Activated T-helper 9 cell treated with anti-CD3 and anti-CD28 coated beads, Interleukin-2, amount 50 U/mL, for 16 hours (primary cell): ENCODE data around the gene PLA1A.

Experiments
- DNase-seq: peaks from one replicate; pipeline ENCODE4 v3.0.0-alpha.2; 2020; ENCODE audit warnings: low read depth

The PLA1A gene

DNA sequence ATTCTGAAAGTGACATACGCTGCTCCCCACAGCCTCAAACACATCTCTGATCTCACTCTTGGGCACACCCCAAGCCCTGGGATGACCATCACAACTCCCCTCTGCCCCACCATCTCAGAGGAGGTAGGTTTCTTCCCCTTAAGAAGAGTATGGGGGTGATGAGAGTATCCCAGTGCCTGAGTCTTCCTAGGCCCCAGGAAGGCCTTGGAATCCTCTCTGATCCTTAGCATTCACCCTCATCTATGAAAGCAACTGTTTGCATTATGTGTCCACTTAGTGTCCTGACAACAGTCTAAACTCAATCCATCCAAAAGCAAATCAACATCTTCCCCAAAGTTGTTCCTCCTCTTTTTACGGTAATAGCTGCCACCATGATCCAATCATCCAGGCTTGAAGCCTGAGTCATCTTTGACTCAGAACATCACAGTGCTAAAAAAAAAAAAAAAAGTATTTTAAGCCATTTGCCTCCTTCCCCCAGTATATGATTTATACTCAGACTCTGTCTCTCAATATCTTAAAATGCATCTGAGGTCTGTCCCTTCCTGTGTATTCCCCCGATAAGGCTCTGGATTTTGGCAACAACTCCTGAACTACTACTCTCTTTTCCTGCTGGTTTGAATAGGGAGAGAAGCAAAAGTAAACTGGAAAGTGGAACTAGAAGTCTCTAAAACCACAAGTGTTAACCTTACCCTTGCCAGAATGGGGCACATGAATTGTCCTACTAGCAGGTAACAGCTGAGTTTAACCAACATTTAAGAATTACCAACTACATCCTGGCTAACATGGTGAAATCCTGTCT is 40.2 kb downstream of the PLA1A start:
- DNase-seq: no peak

- DNase-seq: no peak
These were observed 42.0 kb downstream of the PLA1A start for GRCh38 chr3:119639494-119640350.

- DNase-seq: no peak
These were observed 43.7 kb downstream of the PLA1A start for GRCh38 chr3:119641416-119641815.

DNA sequence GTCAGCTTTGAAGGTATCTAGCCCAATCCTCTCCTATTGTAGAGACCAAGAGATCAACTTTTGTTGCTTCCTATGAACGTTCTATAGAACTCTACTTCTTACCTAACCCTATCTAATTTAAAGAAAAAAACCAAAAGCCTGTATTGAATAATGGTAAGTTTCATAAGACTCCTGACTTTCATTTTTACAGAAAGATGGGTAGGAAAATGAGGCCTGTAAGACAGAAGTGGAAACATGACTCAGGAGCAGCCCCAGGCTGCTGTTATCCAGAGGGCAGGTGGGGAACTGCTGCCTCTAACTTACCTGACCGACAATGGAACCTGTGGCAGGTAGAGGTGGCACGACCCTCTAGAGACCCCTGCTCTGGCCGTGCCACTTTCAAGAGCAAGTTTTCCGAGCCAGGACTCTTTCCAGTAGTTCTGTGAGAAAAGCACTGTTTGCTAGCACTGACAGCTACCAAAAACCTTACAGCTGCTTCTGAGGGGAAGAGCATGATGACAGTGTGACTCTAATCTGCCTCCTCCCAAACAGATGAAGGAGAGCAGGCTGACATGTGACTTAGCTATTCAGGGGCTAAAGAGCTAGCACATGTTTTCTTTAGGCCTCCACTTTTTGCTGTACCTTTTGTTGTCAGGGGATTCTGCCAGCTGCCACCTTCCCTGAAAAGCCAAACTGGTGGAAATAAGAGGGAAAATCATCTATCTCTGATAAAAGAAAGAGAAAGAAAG is 45.2 kb downstream of the PLA1A start:
- no peak for DNase-seq

GRCh38 chr3:119643528-119643927 is 45.8 kb downstream of the PLA1A start:
- no peak for DNase-seq

- no peak for DNase-seq
These were observed 46.8 kb downstream of the PLA1A start for GRCh38 chr3:119644481-119644880.

- no peak for DNase-seq
These were observed 48.1 kb downstream of the PLA1A start for GRCh38 chr3:119645813-119646212.

GRCh38 chr3:119647171-119647570 is 49.5 kb downstream of the PLA1A start:
- DNase-seq: no peak

DNA sequence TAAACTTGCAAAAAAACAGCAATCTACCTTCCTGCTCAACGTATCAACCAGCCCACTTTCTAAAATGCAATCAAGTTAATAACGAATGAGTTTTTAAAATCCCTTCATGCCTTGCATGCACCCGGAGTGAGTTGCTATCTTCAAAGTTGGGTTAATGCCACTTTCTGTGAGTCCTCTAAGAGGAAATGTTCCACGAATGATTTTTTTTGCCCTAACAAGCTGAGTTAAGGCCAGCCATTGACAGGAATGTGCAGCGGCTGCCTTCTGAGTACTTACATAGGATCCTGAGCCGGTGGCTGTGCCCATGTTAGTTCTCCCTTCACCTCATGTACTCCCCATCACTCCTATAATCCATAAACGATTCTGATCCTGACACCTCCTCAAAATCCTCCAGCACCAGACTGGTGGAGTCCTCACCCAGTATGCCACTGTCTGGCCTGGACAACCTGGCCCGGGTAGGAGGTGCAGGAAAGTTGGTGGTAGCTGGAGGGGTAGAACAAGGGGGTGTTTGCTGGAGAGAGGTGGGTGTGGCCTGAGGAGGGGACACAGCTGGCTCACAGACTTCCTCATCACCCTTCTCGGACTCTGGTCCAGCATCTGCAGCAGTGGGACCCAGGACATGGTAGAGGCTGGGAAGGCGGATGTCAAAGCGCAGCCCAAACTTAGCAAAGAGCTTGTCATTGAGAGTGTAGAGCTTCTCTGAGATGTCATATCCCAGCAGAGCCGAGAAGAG is 50.3 kb downstream of the PLA1A start:
- no peak for DNase-seq

DNA sequence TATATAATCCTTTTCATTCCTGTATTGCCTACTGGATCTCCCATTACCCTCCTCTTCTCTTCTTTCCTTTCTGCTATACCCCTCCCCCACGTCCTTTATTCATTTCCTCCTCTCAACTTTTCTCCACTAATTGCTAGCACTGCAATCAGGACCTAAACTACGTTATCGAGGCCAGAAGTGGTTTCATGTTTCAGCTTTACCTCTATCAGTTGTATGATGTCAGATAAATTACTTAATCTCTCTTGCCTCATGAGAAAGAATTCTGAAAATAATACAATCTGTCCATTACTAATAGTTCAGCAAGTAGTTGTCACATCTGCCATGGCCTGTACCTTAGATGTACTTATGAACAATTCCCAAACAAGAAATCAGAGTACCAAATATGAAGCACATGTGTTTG is 52.1 kb downstream of the PLA1A start:
- no peak for DNase-seq

DNA sequence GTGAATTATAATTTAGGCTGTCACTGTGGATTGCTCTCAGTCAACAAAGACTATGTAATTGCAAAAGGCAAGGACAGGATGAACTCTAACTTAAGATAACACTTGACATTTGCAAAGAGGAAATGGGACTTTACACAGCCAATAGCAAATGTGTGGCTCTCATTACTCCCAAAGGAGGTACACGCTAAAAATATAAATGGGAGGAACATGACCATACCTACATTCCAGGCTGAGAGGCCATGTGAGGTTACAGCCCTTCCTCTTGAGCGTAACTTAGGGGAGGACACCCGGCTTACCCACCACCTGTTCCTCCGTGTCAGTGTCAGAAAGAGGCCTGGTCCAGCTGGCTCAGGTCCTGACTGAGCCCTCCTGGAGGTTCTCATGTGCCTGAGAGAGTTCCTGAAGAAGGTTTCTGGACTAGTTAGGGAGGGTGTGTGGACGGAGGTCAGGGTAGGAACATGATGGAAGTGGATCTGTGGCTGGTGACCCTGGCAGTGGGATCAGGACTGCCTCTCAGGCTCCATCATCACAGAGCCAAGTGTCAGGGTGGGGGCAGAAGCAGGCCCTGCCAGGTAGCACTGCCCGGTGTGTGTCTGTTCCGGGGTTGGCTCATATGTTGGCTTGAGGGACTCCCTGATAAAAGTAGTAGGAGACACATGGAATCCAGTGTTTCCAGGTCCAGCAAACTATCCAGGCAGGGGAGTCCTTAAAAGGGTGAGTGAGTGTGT is 54.8 kb downstream of the PLA1A start:
- DNase-seq: no peak

GRCh38 chr3:119653876-119654275 is 56.2 kb downstream of the PLA1A start:
- no peak for DNase-seq

GRCh38 chr3:119657887-119658702 is 60.4 kb downstream of the PLA1A start:
- DNase-seq: no peak

- DNase-seq: no peak
These were observed 61.3 kb downstream of the PLA1A start for GRCh38 chr3:119658994-119659393.

GRCh38 chr3:119659606-119660291 is 62.1 kb downstream of the PLA1A start:
- DNase-seq: no peak

DNA sequence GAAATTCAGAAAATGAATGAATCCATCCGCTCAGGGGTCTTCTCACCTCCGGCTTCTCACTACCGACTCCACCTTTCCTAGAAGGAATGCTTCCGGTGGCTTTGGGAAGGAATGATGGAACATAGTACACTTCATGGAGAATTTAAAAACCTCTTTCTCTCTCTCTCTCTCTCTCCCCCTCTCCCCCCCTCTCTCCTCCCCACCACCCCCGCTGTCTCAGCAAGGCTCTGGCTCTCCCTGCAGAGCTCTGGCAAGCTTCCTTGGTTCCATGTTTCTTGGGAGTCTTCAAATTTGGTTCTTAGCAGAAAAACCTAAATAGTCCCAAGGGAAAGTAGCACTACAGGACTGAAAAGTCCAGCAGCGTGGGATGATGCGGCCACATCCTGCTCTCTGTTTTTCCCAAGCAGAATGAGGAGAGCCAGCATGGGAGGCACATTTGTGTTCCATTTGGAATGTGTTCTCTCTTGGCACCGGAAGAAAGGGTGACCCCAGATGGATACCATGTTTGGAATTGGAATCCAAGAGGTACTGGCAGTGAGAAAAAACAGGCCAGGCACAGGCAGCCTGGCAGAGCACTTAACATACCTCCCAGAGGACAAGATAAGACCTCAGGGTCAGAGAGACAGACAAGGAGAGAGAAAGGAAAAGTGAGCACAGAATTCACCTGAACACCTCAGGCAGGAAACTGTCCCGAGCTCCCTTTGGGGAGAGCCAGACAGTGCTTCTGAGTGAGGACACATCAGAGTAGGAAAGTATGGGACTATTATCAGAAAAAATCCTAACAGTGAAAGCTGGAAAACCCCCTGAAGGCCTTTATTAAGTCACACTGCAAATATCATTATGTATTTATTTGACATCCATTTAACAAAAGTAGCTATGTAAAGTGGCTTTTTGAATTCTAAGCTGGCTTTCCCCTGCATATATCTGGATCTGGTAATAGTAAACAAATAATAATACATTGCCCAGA is 63.1 kb downstream of the PLA1A start, which contains the start of gene POPDC2:
Gene POPDC2, minus strand, starts transcription at position 116 of the 967 bp plus-strand sequence. CDS start 166 bp downstream, outside the sequence.
- no peak for DNase-seq

DNA sequence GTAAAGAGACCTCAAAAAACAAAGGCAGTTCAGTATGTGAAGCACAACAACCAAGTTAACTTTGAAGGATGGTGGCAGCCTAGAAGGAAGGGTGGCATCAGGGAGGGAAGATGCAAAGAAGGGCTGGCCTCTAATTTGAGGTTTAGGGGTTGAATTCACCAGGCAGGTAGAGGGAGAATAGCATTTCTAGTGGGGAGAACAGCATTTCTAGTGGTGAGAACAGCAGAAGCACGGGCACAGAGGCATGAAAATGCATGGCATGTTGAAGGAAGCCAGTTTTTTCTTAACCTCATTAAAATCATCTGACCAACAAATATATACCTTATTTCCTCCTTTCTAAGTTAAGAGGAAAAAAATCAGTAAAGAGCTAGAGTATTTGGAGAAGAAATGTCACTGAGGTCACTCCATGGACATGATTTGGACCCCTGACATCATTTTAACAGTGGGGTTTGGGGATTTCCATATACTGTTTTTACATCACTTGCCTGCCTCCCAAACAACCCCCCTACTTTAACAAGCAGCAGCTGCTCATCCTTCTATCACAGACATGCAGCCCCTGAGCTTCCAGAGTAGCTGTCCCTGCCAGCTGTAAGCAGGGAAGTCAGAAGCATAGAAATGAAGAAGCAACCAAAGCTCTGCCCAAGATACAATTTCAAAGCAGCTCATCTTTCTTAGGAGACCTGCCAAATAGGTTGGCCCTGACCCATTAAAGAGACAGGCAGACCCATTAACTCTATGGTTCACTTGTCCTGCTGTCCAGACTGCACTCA is 65.1 kb downstream of the PLA1A start:
- DNase-seq: no peak

DNA sequence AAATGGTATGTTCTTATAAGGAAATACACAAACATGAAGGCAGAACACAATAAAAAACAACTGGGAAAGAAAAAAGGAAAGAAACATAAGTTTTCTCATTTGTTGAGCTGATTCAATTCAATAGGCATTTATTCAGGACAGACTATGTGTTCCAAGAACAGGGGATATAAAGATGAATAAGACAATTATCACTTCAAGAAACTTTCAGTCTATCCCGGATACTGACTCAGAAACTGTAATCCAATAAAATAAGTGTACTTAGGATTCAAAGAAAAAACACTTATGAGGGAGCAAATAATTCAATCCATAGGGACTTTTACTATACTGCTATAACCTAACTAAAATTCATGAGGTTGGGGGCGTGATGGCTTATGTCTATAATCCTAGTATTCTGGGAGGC is 66.2 kb downstream of the PLA1A start:
- DNase-seq: no peak
